PC-3 (cell line): Measurements from ENCODE around the gene B3GALT2.
A peak's percentile ranks its signal among the peaks of the same experiment; 100 is the strongest.

Experiments
- CTCF ChIP-seq: fragments of 300-600 bp; sonication (generic); conservative IDR thresholded peaks from 2 replicates; pipeline ENCODE4 v1.5.1; 2017; ENCODE audit warnings: antibody characterized with exemption, low read depth, mild to moderate bottlenecking, low read length
- EZH2 ChIP-seq: fragments of 300-600 bp; sonication (generic); IDR thresholded peaks from one replicate; pipeline ENCODE4 v1.6.1; 2017; ENCODE audit warnings: antibody characterized with exemption, mild to moderate bottlenecking, low read length; ENCODE audit not compliant: unreplicated experiment
- EZH2phosphoT487 ChIP-seq: fragments of 300-600 bp; sonication (generic); IDR thresholded peaks from 2 replicates; pipeline ENCODE4 v1.6.1; 2018; ENCODE audit warnings: mild to moderate bottlenecking, antibody characterized with exemption, low read length, borderline replicate concordance

GRCh38 chr1:193190096-193190744 is 3.8 kb upstream of the B3GALT2 start:
- peak; percentile 39; the same call in 1 of the 2 replicates for TF ChIP-seq CTCF
- no peak for TF ChIP-seq EZH2phosphoT487
- TF ChIP-seq EZH2: no peak
